ENCODE results near the gene ARL4C.

ARL4C gene

DNA sequence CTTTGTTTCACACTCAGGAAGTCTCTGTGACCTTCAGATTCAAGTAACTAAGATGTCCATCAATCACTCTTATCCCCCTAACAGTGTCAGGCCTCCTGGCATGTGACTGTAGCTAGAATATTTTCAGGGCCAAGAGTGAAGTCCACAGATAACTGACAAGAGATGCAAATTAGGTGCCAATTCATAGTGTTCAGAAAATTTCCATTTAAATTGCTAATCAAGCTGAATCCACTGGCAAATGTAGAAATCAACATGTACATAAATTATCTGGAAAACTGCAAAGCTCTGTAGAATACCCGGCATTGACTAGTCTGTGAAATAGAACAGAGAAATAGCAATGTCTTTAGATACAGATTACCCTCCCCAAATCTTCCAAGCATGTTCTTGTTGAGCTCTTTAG is 38.6 kb upstream of the ARL4C start:
- TF ChIP-seq, protein P1, sequence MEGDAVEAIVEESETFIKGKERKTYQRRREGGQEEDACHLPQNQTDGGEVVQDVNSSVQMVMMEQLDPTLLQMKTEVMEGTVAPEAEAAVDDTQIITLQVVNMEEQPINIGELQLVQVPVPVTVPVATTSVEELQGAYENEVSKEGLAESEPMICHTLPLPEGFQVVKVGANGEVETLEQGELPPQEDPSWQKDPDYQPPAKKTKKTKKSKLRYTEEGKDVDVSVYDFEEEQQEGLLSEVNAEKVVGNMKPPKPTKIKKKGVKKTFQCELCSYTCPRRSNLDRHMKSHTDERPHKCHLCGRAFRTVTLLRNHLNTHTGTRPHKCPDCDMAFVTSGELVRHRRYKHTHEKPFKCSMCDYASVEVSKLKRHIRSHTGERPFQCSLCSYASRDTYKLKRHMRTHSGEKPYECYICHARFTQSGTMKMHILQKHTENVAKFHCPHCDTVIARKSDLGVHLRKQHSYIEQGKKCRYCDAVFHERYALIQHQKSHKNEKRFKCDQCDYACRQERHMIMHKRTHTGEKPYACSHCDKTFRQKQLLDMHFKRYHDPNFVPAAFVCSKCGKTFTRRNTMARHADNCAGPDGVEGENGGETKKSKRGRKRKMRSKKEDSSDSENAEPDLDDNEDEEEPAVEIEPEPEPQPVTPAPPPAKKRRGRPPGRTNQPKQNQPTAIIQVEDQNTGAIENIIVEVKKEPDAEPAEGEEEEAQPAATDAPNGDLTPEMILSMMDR (IDR thresholded peaks at IDR 0.05; ENCODE audit: extremely low read depth, insufficient read depth, missing control alignments) = no peak
- DNase-seq (ENCODE audit: low spot score) = no peak
- in situ Hi-C loops (cut with MboI; ENCODE audit: low pct_unique_long_range_greater_than_20kb, low sequenced_read_pairs, unreplicated experiment) = loop anchor here (25.0 kb wide), 1 partner anchor 548 kb away; no protein-coding TSS in a partner anchor

DNA sequence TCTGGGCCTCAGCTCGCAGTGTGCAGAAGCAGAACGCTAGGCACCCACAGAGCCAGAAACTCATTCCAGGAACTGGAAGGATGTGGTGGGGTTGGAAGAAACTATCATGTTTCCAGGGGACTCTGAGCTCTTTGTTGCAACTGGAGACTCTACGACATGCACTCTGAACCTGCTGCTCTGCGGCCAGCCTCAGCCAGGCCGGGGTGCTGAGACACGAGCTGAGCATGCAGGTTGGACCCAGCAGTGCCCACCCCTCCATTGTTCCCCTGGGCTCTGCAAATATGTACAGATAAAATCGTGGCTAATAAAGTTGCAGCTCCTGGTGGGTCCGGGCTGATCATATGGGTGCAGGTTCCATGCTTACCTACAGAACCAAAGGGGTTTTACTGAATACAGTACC is 37.6 kb upstream of the ARL4C start:
- in situ Hi-C loops (cut with MboI; ENCODE audit: low pct_unique_long_range_greater_than_20kb, low sequenced_read_pairs, unreplicated experiment) = loop anchor here (25.0 kb wide), 1 partner anchor 547 kb away; no protein-coding TSS in a partner anchor

DNA sequence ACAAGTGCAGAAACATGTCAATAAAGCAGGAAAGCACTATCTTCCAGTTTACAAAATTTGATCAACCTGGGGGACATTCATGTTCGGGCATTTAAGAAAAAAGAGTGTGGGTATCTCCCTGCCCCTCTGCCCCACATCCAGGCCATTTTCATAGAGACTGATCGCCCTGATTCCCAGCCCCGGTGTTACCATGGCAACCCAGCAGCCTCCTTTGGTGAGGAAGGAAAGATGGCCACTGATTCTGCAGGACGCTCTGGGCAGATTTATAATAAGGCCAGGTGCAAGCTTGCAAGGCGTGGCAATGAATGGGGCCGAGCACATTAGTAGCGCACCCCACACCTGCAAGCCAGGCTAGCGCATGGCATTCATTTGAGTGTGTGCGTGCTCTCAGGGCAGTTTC is 36.7 kb upstream of the ARL4C start:
- DNase-seq (ENCODE audit: low spot score) = no peak
- TF ChIP-seq, protein P1 (IDR thresholded peaks at IDR 0.05; ENCODE audit: extremely low read depth, insufficient read depth, missing control alignments) = no peak
- in situ Hi-C loops (cut with MboI; ENCODE audit: low pct_unique_long_range_greater_than_20kb, low sequenced_read_pairs, unreplicated experiment) = loop anchor here (25.0 kb wide), 1 partner anchor 546 kb away; no protein-coding TSS in a partner anchor

More for the DNA sequence above, 37.6 kb upstream of the ARL4C start:
- DNase-seq (ENCODE audit: low spot score) = no peak
- TF ChIP-seq, protein P1 (IDR thresholded peaks at IDR 0.05; ENCODE audit: extremely low read depth, insufficient read depth, missing control alignments) = no peak

DNA sequence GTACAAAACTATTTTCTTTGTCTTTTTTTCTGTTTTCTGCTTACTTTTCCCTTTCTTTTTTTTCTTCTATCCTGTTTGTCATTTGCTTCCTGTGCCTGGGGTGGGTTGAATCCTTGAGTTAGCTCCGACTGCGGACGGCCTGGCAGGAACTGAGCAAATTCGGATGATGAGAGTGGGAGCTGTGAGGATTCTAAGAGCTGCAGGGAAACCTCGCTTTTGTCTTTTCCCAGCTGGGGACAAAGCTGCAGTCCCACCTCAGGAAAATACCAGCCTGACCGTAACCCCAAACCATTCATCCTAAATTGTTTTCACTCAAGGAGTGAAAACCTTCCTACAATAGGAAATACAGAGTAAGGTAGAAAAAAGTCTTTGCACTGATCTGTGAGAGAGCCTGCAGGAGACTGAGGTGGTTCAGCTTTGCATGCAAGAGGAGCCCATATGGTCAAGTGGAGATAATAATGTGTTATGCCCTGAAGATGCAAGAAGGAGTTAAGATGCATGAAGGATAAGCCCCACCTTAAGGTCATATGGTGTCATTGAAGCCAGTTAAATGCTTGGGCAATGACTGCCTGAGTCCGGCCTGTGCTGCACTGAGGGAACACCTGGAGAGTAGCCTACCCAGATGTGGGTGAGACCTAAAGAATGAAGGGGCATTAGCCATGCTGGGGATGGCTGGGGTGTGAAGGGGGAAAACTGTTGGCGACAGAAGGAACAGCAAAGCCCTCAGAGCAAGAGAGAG is 31.7 kb upstream of the ARL4C start:
- in situ Hi-C loops (cut with MboI; ENCODE audit: low pct_unique_long_range_greater_than_20kb, low sequenced_read_pairs, unreplicated experiment) = loop anchor here (10.0 to 25.0 kb wide), 2 partner anchors 384 to 541 kb away; no protein-coding TSS in a partner anchor
- DNase-seq (ENCODE audit: low spot score) = no peak
- TF ChIP-seq, protein P1 (IDR thresholded peaks at IDR 0.05; ENCODE audit: extremely low read depth, insufficient read depth, missing control alignments) = no peak

DNA sequence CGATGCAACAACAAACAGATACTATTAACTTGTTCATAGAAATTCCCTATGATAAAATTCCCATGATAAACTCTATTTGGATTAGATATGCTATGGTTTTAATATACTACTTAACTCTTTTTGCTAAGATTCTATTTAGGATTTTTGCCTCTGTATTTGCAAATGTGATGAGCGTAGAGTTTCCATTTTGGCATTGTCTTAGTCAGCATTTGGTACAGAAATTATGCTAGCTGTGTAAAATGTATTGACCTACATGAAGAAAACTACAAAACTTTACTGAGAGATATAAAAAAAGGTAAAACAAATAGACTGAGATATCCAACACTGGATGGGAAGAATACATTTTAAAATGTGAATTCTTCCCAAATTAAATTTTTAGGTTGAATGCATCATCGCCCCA is 29.8 kb upstream of the ARL4C start:
- TF ChIP-seq, protein P1 (IDR thresholded peaks at IDR 0.05; ENCODE audit: extremely low read depth, insufficient read depth, missing control alignments) = no peak
- in situ Hi-C loops (cut with MboI; ENCODE audit: low pct_unique_long_range_greater_than_20kb, low sequenced_read_pairs, unreplicated experiment) = loop anchor here (10.0 to 25.0 kb wide), 2 partner anchors 382 to 539 kb away; no protein-coding TSS in a partner anchor
- no peak for DNase-seq (ENCODE audit: low spot score)

DNA sequence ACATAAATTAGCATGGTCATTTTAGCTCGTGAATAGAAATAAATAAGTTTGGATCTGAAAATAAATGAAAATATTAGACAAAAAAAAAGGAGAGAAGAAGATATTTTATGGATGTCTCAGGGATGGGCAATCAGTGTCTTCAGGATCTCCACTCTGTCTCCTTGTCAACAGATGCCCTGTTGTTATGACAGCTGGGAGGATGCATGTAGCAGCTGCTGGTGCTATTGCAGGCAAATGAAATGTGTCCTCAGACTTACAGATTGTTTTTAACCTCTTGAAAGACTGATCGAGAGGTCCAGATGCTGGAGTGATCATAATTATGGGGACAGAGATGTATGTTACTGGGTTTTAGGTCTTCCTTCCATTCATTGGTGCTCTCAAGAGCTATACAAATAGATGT is 24.7 kb upstream of the ARL4C start:
- no peak for DNase-seq (ENCODE audit: low spot score)
- TF ChIP-seq, protein P1 (IDR thresholded peaks at IDR 0.05; ENCODE audit: extremely low read depth, insufficient read depth, missing control alignments) = no peak
- in situ Hi-C loops (cut with MboI; ENCODE audit: low pct_unique_long_range_greater_than_20kb, low sequenced_read_pairs, unreplicated experiment) = loop anchor here (10.0 kb wide), 1 partner anchor 377 kb away; no protein-coding TSS in a partner anchor

All from GM13977 (cell line).